DMS79 (cell line): ENCODE results near the gene TYW3.

Source experiments
- DNase-seq: peaks from one replicate; lab custom pipeline; 2025; lab: John Stamatoyannopoulos, UW

The TYW3 gene

GRCh38 chr1:74732960-74733603 lies at the start of gene TYW3, which contains the start of gene CRYZ:
Gene TYW3 (plus strand): TSS chr1:74733152. CDS start chr1:74733245, 93 bp downstream.
Gene CRYZ (minus strand): TSS chr1:74733050. CDS start chr1:74724821, 8,229 bp downstream.
- DNase-seq = peak; percentile 85

GRCh38 chr1:74683656-74684055 lies 49.3 kb upstream of the TYW3 start:
- no peak for DNase-seq

- DNase-seq = no peak
Observed at GRCh38 chr1:74684301-74684700, 48.7 kb upstream of the TYW3 start.

GRCh38 chr1:74686928-74687327 lies 46.0 kb upstream of the TYW3 start:
- no peak for DNase-seq

- peak; percentile 59 for DNase-seq
Observed at GRCh38 chr1:74689621-74690363, 43.2 kb upstream of the TYW3 start.

- peak; percentile 34 for DNase-seq
Observed at GRCh38 chr1:74690364-74690696, 42.6 kb upstream of the TYW3 start.

- peak; percentile 89 for DNase-seq
Observed at GRCh38 chr1:74690909-74691308, 42.0 kb upstream of the TYW3 start.

GRCh38 chr1:74693473-74693872 lies 39.5 kb upstream of the TYW3 start:
- DNase-seq = peak; percentile 1

- DNase-seq = no peak
Observed at GRCh38 chr1:74697832-74698231, 35.1 kb upstream of the TYW3 start.

GRCh38 chr1:74699331-74699730 lies 33.6 kb upstream of the TYW3 start:
- DNase-seq = no peak

GRCh38 chr1:74703386-74704182 lies 29.4 kb upstream of the TYW3 start:
- no peak for DNase-seq

GRCh38 chr1:74712881-74713280 lies 20.1 kb upstream of the TYW3 start:
- DNase-seq = no peak

- DNase-seq = no peak
Observed at GRCh38 chr1:74713849-74714248, 19.1 kb upstream of the TYW3 start.

GRCh38 chr1:74714429-74715235 lies 18.3 kb upstream of the TYW3 start:
- DNase-seq = no peak

- DNase-seq = no peak
Observed at GRCh38 chr1:74715236-74715502, 17.8 kb upstream of the TYW3 start.

- DNase-seq = no peak
Observed at GRCh38 chr1:74715806-74716205, 17.1 kb upstream of the TYW3 start.

- no peak for DNase-seq
Observed at GRCh38 chr1:74716822-74717221, 16.1 kb upstream of the TYW3 start.

- DNase-seq = no peak
Observed at GRCh38 chr1:74717626-74718025, 15.3 kb upstream of the TYW3 start.

GRCh38 chr1:74726063-74726462 lies 6.9 kb upstream of the TYW3 start:
- DNase-seq = no peak

GRCh38 chr1:74728736-74729135 lies 4.2 kb upstream of the TYW3 start:
- no peak for DNase-seq

GRCh38 chr1:74729741-74730478 lies 3.0 kb upstream of the TYW3 start:
- DNase-seq = no peak
